Measurements from ENCODE around the gene ATP6V1G1.

DNA sequence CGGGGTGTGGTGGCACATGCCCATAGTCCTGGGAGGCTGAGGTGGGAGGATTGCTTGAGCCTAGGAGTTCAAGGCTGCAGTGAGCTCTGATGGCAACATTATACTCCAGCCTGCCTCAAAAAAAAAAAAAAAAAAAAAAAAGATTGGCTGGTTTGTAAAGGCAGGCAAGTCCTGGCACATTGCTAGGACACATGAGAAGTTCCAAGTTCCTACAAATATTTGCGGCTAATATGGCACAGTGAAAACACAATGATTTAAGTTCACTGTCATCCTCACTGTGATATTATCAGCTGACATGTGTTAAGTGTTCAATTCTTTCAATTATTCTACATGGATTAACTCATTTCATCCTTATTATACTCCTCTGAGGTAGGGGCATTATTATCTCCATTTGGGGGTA, 43.6 kb downstream of the ATP6V1G1 start:
- TF ChIP-seq, protein P1, sequence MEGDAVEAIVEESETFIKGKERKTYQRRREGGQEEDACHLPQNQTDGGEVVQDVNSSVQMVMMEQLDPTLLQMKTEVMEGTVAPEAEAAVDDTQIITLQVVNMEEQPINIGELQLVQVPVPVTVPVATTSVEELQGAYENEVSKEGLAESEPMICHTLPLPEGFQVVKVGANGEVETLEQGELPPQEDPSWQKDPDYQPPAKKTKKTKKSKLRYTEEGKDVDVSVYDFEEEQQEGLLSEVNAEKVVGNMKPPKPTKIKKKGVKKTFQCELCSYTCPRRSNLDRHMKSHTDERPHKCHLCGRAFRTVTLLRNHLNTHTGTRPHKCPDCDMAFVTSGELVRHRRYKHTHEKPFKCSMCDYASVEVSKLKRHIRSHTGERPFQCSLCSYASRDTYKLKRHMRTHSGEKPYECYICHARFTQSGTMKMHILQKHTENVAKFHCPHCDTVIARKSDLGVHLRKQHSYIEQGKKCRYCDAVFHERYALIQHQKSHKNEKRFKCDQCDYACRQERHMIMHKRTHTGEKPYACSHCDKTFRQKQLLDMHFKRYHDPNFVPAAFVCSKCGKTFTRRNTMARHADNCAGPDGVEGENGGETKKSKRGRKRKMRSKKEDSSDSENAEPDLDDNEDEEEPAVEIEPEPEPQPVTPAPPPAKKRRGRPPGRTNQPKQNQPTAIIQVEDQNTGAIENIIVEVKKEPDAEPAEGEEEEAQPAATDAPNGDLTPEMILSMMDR (optimal IDR thresholded peaks at IDR 0.05 in 1 of 3, IDR thresholded peaks at IDR 0.05 in 1 of 3, conservative IDR thresholded peaks at IDR 0.05 in 1 of 3; ENCODE audit: extremely low read depth in 1 of 3, insufficient read depth in 2 of 3, low read length in 3 of 3) = no peak
- no peak for TF ChIP-seq EZH2 (IDR thresholded peaks at IDR 0.05; ENCODE audit: low read length)
